ES-I3 (cell line): ENCODE results near the gene TECRL.

ENCODE experiments used
- H3K36me3 ChIP-seq: 2 replicates; pipeline ENCODE4 v1.6.1; 2013; ENCODE audit warnings: mild to moderate bottlenecking, low read length, control low read depth, moderate library complexity; ENCODE audit not compliant: insufficient read depth
- H3K4me1 ChIP-seq: 2 replicates; pipeline ENCODE4 v1.6.1; 2013; ENCODE audit warnings: mild to moderate bottlenecking, control low read depth, low read length; ENCODE audit not compliant: insufficient read depth
- H3K9ac ChIP-seq: 2 replicates; pipeline ENCODE4 v1.6.1; 2013; ENCODE audit warnings: low read depth, mild to moderate bottlenecking, low read length, moderate library complexity
- H3K9me3 ChIP-seq: 2 replicates; pipeline ENCODE4 v1.6.1; 2013; ENCODE audit warnings: mild to moderate bottlenecking, low read length, moderate library complexity; ENCODE audit not compliant: control insufficient read depth, insufficient read depth

Gene TECRL

GRCh38 chr4:64360664-64361398 lies 48.4 kb downstream of the TECRL start:
- Histone ChIP-seq H3K36me3 (no peaks in the 10 kb centered on the region), H3K9ac (no peak overlapping the region), H3K4me1 (no peaks in the 10 kb centered on the region), H3K9me3 (no peaks in the 10 kb centered on the region)

- H3K9ac ChIP-seq = no peak overlapping the region
- H3K9me3 ChIP-seq = no peaks in the 10 kb centered on the region
- H3K4me1 ChIP-seq = no peaks in the 10 kb centered on the region
- no peaks in the 10 kb centered on the region for H3K36me3 ChIP-seq
Observed at GRCh38 chr4:64359489-64359888, 49.8 kb downstream of the TECRL start.

GRCh38 chr4:64353904-64354303 lies 55.3 kb downstream of the TECRL start:
- Histone ChIP-seq H3K36me3 (no peaks in the 10 kb centered on the region), H3K4me1 (no peaks in the 10 kb centered on the region), H3K9ac (no peak overlapping the region), H3K9me3 (no peaks in the 10 kb centered on the region)

GRCh38 chr4:64341711-64342110 lies 67.5 kb downstream of the TECRL start:
- Histone ChIP-seq H3K4me1 (no peaks in the 10 kb centered on the region), H3K36me3 (no peaks in the 10 kb centered on the region), H3K9ac (no peak overlapping the region), H3K9me3 (no peaks in the 10 kb centered on the region)

GRCh38 chr4:64340218-64341110 lies 68.8 kb downstream of the TECRL start:
- Histone ChIP-seq H3K9ac (no peak overlapping the region), H3K4me1 (no peaks in the 10 kb centered on the region), H3K9me3 (no peaks in the 10 kb centered on the region), H3K36me3 (no peaks in the 10 kb centered on the region)

- H3K4me1 ChIP-seq = no peaks in the 10 kb centered on the region
- no peaks in the 10 kb centered on the region for H3K9me3 ChIP-seq
- H3K9ac ChIP-seq = no peak overlapping the region
- H3K36me3 ChIP-seq = no peaks in the 10 kb centered on the region
Observed at GRCh38 chr4:64334964-64335363, 74.3 kb downstream of the TECRL start.

GRCh38 chr4:64330143-64330542 lies 79.1 kb downstream of the TECRL start:
- Histone ChIP-seq H3K9me3 (peaks cover 8% of the 10 kb centered on the region; the same call in 1 of the 2 replicates), H3K9ac (no peak overlapping the region), H3K4me1 (no peaks in the 10 kb centered on the region), H3K36me3 (no peaks in the 10 kb centered on the region)

- H3K36me3 ChIP-seq = no peaks in the 10 kb centered on the region
- no peaks in the 10 kb centered on the region for H3K4me1 ChIP-seq
- peaks cover 8% of the 10 kb centered on the region; the same call in 1 of the 2 replicates for H3K9me3 ChIP-seq
- H3K9ac ChIP-seq = no peak overlapping the region
Observed at GRCh38 chr4:64327237-64327636, 82.0 kb downstream of the TECRL start.

GRCh38 chr4:64326507-64326906 lies 82.7 kb downstream of the TECRL start:
- Histone ChIP-seq H3K36me3 (no peaks in the 10 kb centered on the region), H3K9me3 (peaks cover 8% of the 10 kb centered on the region; the same call in 1 of the 2 replicates), H3K9ac (no peak overlapping the region), H3K4me1 (no peaks in the 10 kb centered on the region)

- H3K9ac ChIP-seq = no peak overlapping the region
- H3K36me3 ChIP-seq = no peaks in the 10 kb centered on the region
- no peaks in the 10 kb centered on the region for H3K4me1 ChIP-seq
- H3K9me3 ChIP-seq = peaks cover 11% of the 10 kb centered on the region; the same call in 1 of the 2 replicates
Observed at GRCh38 chr4:64306255-64306565, 103.0 kb downstream of the TECRL start.

GRCh38 chr4:64305565-64306254 lies 103.5 kb downstream of the TECRL start:
- peaks cover 11% of the 10 kb centered on the region; the same call in 1 of the 2 replicates for H3K9me3 ChIP-seq
- H3K36me3 ChIP-seq = no peaks in the 10 kb centered on the region
- no peaks in the 10 kb centered on the region for H3K4me1 ChIP-seq
- no peak overlapping the region for H3K9ac ChIP-seq

GRCh38 chr4:64272432-64272831 lies 136.8 kb downstream of the TECRL start:
- H3K9me3 ChIP-seq = peaks cover 3% of the 10 kb centered on the region; the same call in 1 of the 2 replicates
- no peaks in the 10 kb centered on the region for H3K4me1 ChIP-seq
- H3K36me3 ChIP-seq = no peaks in the 10 kb centered on the region
- H3K9ac ChIP-seq = no peak overlapping the region

- H3K4me1 ChIP-seq = no peaks in the 10 kb centered on the region
- no peak overlapping the region for H3K9ac ChIP-seq
- H3K9me3 ChIP-seq = peaks cover 3% of the 10 kb centered on the region; the same call in 1 of the 2 replicates
- no peaks in the 10 kb centered on the region for H3K36me3 ChIP-seq
Observed at GRCh38 chr4:64271601-64272081, 137.6 kb downstream of the TECRL start.

GRCh38 chr4:64266669-64267068 lies 142.6 kb downstream of the TECRL start:
- no peaks in the 10 kb centered on the region for H3K4me1 ChIP-seq
- no peaks in the 10 kb centered on the region for H3K36me3 ChIP-seq
- H3K9ac ChIP-seq = no peak overlapping the region
- H3K9me3 ChIP-seq = peaks cover 2% of the 10 kb centered on the region; the same call in 1 of the 2 replicates
